SU-DHL-6 (cell line): ENCODE measurements around the gene HHATL.

Source experiments
- H2AFZ ChIP-seq: fragments of 200-600 bp; sonication (generic); 2 replicates; pipeline ENCODE4 v1.6.1; 2014; ENCODE audit warnings: low read depth, mild to moderate bottlenecking, moderate library complexity, mixed read lengths, antibody characterized with exemption, low read length; ENCODE audit not compliant: severe bottlenecking
- H3F3A ChIP-seq: fragments of 200-600 bp; shearing (Covaris generic); 2 replicates; pipeline ENCODE4 v1.6.0; 2016; ENCODE audit warnings: antibody characterized with exemption, mild to moderate bottlenecking; ENCODE audit not compliant: insufficient read depth
- H3K27ac ChIP-seq: fragments of 200-600 bp; sonication (generic); 2 replicates; pipeline ENCODE4 v1.5.1; 2016; ENCODE audit warnings: low read depth, mild to moderate bottlenecking, low read length, moderate library complexity, mixed read lengths
- H3K27me3 ChIP-seq: fragments of 200-600 bp; sonication (generic), shearing (Covaris generic); 2 replicates; pipeline ENCODE4 v1.6.0; 2014; ENCODE audit warnings: mild to moderate bottlenecking, low read length
- H3K36me3 ChIP-seq: fragments of 200-600 bp; sonication (generic); 2 replicates; pipeline ENCODE4 v1.6.1; 2014; ENCODE audit warnings: mild to moderate bottlenecking, low read length, mixed read lengths
- H3K4me2 ChIP-seq: fragments of 300-600, 200-600 bp; shearing (Covaris generic), sonication (generic); 2 replicates; pipeline ENCODE4 v1.6.0; 2014; ENCODE audit warnings: low read length, low read depth, mild to moderate bottlenecking; ENCODE audit not compliant: poor library complexity, severe bottlenecking
- H3K4me3 ChIP-seq: fragments of 200-600 bp; sonication (generic); 2 replicates; pipeline ENCODE4 v1.5.1; 2014; ENCODE audit warnings: antibody characterized with exemption, low read length, mild to moderate bottlenecking, mixed read lengths; ENCODE audit not compliant: insufficient read depth, poor library complexity, severe bottlenecking
- H3K79me2 ChIP-seq: fragments of 200-600 bp; sonication (generic); 2 replicates; pipeline ENCODE4 v1.6.1; 2014; ENCODE audit warnings: mild to moderate bottlenecking, low read length, moderate library complexity; ENCODE audit not compliant: insufficient read depth
- H3K9ac ChIP-seq: fragments of 200-600 bp; sonication (generic); 2 replicates; pipeline ENCODE4 v1.7.0; 2014; ENCODE audit warnings: mild to moderate bottlenecking, low read length
- H3K9me2 ChIP-seq: fragments of 200-600 bp; sonication (generic); replicated peaks from 2 replicates; pipeline ENCODE4 v1.6.1; 2014; ENCODE audit warnings: low read length; ENCODE audit not compliant: insufficient read depth
- H3K9me3 ChIP-seq: fragments of 200-600 bp; sonication (generic); 2 replicates; pipeline ENCODE4 v1.6.1; 2014; ENCODE audit warnings: low read length, mixed read lengths; ENCODE audit not compliant: insufficient read depth
- H4K20me1 ChIP-seq: fragments of 200-600 bp; sonication (generic); 2 replicates; pipeline ENCODE4 v1.6.1; 2014; ENCODE audit warnings: low read depth, mild to moderate bottlenecking, antibody characterized with exemption, low read length, moderate library complexity, mixed read lengths
- EZH2phosphoT487 ChIP-seq: fragments of 200-600 bp; sonication (generic), shearing (Covaris generic); conservative IDR thresholded peaks from 2 replicates; pipeline ENCODE4 v1.6.1; 2018; ENCODE audit warnings: mild to moderate bottlenecking, antibody characterized with exemption, low read length, moderate library complexity, mixed read lengths
- TF ChIP-seq, protein P1 (sequence below): fragments of 200-600 bp; sonication (generic); IDR thresholded peaks from one replicate; pipeline ENCODE4 v1.5.1; 2017; ENCODE audit warnings: antibody characterized with exemption, mild to moderate bottlenecking, low read length, moderate library complexity; ENCODE audit not compliant: insufficient read depth, poor library complexity, severe bottlenecking

HHATL gene

GRCh38 chr3:42746455-42747450 lies 44.2 kb upstream of the HHATL start:
- H4K20me1 ChIP-seq: no peaks in the 10 kb centered on the region
- no peaks in the 10 kb centered on the region for H3K9me2 ChIP-seq
- H3K27me3 ChIP-seq: no peaks in the 10 kb centered on the region
- H3K4me3 ChIP-seq: no peak overlapping the region
- no peaks in the 10 kb centered on the region for H3K79me2 ChIP-seq
- H3K4me2 ChIP-seq: no peak overlapping the region
- H3K9ac ChIP-seq: no peak overlapping the region
- no peaks in the 10 kb centered on the region for H3F3A ChIP-seq
- TF ChIP-seq, protein P1, sequence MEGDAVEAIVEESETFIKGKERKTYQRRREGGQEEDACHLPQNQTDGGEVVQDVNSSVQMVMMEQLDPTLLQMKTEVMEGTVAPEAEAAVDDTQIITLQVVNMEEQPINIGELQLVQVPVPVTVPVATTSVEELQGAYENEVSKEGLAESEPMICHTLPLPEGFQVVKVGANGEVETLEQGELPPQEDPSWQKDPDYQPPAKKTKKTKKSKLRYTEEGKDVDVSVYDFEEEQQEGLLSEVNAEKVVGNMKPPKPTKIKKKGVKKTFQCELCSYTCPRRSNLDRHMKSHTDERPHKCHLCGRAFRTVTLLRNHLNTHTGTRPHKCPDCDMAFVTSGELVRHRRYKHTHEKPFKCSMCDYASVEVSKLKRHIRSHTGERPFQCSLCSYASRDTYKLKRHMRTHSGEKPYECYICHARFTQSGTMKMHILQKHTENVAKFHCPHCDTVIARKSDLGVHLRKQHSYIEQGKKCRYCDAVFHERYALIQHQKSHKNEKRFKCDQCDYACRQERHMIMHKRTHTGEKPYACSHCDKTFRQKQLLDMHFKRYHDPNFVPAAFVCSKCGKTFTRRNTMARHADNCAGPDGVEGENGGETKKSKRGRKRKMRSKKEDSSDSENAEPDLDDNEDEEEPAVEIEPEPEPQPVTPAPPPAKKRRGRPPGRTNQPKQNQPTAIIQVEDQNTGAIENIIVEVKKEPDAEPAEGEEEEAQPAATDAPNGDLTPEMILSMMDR: no peak
- TF ChIP-seq EZH2phosphoT487: no peak
- no peak overlapping the region for H2AFZ ChIP-seq
- no peaks in the 10 kb centered on the region for H3K36me3 ChIP-seq
- no peaks in the 10 kb centered on the region for H3K9me3 ChIP-seq
- no peak overlapping the region for H3K27ac ChIP-seq

DNA sequence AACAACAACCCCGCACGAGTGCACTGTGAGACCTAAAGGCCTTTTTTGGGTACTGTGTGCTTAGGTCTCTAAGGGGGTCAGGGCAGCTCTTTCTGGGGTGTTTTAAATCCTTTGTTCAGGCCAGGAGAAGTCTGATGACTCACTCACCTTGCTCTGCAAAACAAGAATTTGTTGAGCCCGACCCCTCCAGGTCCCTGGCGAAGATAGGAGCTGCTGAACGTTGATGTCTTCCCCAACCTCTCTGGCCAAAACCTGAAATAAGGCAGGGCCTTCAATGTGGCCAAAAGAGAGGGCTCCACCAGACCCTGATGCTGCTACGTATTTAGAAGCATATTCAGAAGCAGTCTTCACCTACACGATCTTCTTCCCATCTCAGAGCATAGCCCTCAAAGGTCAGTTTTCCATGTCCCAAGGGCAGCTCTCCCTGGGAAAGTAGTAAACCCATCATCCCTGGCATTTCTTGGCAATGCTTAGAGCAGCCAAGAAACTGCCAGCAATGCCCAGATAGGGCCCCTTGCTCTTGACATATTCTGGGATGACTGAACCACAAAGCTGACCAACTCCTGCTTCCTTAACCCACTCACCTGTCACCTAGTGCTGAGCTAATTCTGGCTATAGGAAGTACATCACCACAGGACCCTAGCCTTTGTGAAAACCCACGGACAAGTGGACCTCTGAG lies 43.3 kb upstream of the HHATL start:
- no peaks in the 10 kb centered on the region for H3K27me3 ChIP-seq
- no peak overlapping the region for H2AFZ ChIP-seq
- H3K9me2 ChIP-seq: no peaks in the 10 kb centered on the region
- TF ChIP-seq, protein P1: no peak
- TF ChIP-seq EZH2phosphoT487: no peak
- H3F3A ChIP-seq: no peaks in the 10 kb centered on the region
- H3K79me2 ChIP-seq: no peaks in the 10 kb centered on the region
- H3K4me2 ChIP-seq: no peak overlapping the region
- H3K9ac ChIP-seq: no peak overlapping the region
- H3K27ac ChIP-seq: no peak overlapping the region
- H4K20me1 ChIP-seq: no peaks in the 10 kb centered on the region
- no peaks in the 10 kb centered on the region for H3K9me3 ChIP-seq
- no peaks in the 10 kb centered on the region for H3K36me3 ChIP-seq
- H3K4me3 ChIP-seq: no peak overlapping the region

- no peak overlapping the region for H3K9ac ChIP-seq
- no peak overlapping the region for H3K27ac ChIP-seq
- no peak overlapping the region for H2AFZ ChIP-seq
- no peak for TF ChIP-seq EZH2phosphoT487
- TF ChIP-seq, protein P1: no peak
- no peaks in the 10 kb centered on the region for H3K9me2 ChIP-seq
- H3F3A ChIP-seq: no peaks in the 10 kb centered on the region
- H3K4me3 ChIP-seq: no peak overlapping the region
- no peaks in the 10 kb centered on the region for H3K9me3 ChIP-seq
- no peaks in the 10 kb centered on the region for H3K27me3 ChIP-seq
- H3K4me2 ChIP-seq: no peak overlapping the region
- no peaks in the 10 kb centered on the region for H3K79me2 ChIP-seq
- H4K20me1 ChIP-seq: no peaks in the 10 kb centered on the region
- H3K36me3 ChIP-seq: no peaks in the 10 kb centered on the region
These were observed 42.7 kb upstream of the HHATL start for GRCh38 chr3:42745291-42745745.
